Measurements from ENCODE around the gene MLN.

The MLN gene, protein sequence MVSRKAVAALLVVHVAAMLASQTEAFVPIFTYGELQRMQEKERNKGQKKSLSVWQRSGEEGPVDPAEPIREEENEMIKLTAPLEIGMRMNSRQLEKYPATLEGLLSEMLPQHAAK

DNA sequence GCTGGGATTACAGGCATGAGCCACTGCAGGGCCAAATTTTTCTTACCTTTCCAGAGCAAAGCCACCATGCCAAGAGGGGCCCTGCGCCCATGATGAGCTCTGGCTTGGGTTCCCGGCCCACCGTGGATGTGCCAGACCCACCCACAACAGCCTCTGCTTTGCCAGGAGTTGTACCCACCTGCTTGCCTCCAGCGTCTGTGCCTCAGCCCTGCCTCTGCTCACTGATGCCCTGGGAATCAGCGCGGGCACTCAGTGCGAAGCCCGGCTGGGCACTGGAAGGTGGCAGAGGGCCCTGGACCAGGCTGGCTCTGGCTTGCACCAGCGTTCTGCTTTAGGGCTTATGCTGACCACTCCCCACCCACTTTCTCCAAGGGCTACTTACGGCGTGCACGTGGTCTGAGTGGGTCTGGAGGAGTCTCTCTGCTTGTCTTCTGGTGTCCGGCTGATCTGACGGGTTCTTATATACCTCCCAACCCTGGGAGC, at the start of gene MLN:
MLN (minus strand) TSS at position 433 of the 483 bp plus-strand sequence. CDS start 2,840 bp downstream, outside the sequence.
- no peak for DNase-seq

DNA sequence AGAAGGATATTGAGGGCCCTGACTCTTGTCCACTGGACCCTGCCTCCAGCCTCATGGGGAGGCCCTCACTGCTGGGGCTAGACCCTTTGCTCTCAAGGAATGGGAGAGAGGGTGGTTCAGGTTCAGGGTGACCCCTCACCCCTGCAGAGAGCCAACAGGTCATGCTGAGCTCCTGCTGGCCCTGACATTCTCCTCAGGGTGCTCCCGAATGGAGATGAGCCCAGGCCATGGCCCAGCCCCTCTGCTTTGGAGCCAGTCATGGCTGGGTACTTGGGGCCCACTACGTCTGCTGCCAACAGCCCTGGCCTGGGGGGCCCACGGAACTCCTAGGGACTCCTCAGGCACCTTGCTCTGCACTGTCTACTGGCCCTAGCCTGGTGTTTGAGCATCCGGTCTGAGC, 49.2 kb upstream of the MLN start:
- no peak for DNase-seq

DNA sequence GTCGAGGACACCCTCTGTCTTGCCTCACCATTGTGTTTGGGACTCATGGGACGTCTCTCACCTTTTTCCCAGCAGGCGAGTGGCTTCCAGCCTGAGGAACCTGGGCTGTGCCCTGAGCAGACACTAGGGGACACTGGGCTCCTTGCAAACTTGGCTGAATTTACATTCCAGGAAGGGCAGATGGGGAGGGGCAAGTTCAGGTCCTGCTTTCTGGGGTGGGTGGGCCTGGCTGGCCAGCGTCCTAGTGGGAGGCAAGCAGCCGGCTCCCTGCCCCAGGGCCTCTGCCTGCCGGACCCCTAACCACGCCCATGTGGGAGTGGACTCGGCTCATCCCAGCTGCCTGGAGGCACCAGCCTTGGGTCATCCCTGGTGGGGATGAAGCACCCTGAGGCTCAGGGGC, 48.2 kb upstream of the MLN start:
- no peak for DNase-seq

DNA sequence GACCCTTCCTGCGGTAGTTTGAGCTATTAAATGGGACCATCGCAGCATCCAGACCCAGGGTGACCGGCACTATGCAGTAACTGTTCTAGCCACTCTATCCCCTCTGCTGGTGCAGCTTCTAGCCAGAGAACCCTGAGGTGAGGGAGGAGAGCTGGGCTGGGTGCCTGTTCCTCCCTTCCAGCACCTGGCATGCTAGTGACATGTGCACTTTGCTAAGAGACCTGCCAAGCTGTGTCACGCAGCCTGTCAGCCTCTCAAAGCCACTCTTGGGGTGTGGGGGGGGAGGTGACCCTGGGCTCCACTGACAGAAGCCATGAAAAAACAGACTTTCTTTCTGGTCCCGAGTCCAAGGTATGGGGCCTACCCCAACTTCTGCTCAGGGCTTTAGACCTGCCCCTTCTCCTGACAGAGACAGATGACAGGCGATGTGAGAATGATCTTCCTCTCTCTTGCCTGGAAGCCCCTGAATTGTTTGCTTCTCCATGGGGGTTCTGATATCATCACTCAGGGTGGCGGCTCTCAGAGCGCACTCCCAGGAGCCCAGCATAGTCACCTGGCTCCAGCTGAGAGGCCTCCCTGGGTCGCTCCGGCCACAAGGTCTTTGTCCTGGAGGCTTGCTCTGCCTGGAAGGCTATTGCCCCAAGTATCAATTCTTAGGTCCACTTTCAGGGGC, 47.2 kb upstream of the MLN start:
- DNase-seq: peak; percentile 55

DNA sequence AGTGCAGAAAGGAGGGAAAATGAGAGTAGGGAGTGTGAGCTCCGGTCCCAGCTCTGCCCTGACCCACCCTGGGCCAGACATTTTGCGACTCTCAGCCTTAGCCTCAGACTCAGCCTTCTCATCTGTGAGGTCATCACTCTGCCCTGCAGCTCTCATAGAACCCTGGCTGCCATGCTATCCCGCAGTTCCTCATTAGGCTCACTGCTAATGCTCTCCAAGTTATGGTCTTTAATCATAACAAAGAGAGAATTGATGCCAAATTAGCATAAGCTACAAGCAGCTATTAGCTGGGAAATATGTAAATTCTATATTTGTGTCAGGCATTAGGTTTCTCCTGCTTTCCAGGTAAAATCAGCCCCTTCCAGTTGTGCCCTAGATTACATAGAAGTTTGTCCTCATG, 46.5 kb upstream of the MLN start:
- no peak for DNase-seq

DNA sequence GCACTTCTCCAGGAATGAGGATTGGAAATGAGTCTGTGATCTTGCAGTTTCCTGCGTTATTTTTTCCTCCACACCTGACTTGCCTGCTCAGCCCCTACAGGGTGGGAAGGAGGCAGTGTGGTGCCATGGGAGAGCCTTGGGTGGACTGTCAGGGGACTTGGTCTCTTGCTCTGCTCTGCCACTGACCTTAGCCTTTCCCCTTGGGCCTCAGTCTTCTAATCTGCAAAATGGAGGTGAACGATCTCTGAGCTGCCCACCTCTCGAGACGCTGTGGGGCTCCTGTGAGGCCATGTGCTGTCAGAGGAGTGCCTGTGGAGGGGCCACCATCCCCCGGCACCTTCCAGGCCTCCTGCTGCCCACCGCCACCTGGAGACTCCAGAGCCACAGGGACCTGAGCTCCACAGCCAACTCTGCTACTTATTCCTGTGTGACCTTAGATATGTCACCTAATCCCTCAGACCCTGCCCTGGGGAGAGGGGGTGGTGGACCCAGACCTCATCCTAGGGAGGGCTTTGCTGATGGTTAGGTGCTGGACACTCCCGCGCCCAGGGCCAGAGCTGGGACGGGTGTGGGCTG, 45.8 kb upstream of the MLN start:
- no peak for DNase-seq

DNA sequence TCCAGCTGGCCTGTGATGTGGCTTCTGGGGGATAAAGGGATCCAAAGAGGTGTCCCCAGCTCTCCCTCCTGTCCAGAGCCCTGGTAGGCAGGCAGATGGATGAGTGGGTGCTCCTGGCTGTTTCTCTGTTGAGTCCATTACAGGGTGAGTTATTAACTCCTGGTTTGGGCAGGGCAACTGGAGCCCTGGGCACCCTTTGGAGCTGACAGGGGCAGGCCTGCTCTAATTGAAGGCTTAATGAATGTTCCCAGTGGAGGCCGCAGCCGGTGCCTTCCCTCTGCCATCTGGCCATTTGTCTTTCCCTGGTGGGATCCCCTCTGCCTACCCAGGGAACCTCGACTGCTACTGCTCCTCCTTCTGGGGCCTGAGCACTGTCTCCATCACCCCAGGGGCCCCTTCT, 44.7 kb upstream of the MLN start:
- no peak for DNase-seq

DNA sequence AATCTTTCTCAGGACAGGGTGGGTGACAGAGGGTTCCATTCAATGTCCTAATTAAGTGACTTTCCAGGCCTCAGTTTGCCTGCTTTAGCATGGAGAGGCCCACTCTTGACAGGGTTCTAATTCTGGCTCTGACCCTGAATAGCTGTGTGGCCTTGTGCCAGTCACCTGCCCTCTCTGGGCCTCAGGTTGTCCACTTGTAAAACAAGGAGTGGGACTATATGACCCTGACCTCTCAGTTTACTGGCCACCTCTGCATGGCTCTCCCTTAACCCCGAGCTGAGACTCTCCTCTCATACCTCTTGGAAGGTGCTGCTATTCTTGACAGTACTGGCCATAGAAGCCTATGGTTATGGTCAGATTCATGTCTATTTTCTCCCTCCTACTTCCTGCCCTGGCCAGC, 44.1 kb upstream of the MLN start:
- no peak for DNase-seq

DNA sequence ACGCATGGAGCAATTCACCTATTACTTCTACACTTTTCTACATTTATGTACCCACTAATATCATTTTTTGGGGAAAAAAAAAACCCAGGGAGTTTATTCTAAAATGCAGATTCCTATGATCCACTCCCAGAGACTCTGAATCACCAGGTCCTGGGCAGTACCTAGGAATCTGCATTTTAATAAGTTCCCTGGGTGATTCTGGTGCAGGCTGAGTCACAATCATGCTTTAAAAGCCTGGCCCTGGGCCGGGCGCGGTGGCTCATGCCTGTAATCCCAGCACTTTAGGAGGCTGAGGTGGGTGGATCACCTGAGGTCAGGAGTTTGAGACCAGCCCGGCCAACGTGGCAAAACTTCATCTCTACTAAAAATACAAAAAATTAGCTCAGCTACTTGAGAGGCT, 43.3 kb upstream of the MLN start:
- DNase-seq: no peak

DNA sequence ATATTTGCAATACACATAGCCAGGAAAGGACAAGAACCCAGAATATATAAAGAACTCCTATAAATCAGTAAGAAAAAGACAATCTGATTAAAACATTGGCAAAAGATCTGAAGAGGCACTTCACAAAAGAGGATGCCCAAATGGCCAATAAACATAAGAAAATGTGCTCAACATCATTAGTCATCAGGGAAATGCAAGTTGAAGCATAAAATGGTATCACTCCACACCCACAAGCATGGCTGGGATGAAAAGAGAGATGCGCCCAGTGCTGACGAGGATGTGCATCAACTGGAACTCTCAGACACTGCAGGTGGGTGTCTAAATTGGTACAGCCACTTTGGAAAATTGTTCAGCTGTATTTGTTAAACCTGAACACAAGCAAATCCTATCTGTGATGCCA, 42.4 kb upstream of the MLN start:
- no peak for DNase-seq

DNA sequence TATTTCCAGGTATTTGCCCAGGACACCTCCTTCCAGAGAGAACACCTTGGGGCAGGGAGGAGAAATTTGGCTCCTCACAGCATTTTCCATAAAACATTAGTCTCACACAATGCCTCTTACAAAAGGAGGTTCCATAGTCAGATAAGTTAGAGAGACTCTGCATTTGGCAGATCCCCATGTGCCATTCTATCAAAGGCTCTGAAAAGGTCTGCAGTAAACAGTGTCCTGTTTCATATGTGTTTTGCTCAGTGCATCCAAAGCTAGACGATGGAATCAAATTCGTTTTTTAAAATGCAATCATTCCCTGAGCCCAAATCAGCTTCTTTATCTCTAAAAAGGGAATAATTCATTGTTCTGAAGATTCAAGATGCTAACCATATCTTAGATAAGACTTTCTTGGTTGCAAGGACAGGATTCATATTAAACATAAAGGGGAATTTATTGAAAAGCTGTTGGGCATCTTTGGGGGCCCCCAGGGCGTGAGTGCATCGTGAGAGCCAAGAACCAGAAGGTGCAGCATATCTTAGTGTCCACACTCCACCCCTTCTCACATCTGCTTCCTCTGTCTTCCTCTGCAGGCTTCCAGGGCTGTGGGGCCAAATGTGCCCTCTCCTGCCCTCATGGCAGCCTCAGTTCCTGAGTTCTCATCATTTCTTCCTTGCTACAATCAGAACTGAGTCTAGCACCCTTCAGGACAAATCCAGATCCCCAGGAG, 41.4 kb upstream of the MLN start:
- no peak for DNase-seq

DNA sequence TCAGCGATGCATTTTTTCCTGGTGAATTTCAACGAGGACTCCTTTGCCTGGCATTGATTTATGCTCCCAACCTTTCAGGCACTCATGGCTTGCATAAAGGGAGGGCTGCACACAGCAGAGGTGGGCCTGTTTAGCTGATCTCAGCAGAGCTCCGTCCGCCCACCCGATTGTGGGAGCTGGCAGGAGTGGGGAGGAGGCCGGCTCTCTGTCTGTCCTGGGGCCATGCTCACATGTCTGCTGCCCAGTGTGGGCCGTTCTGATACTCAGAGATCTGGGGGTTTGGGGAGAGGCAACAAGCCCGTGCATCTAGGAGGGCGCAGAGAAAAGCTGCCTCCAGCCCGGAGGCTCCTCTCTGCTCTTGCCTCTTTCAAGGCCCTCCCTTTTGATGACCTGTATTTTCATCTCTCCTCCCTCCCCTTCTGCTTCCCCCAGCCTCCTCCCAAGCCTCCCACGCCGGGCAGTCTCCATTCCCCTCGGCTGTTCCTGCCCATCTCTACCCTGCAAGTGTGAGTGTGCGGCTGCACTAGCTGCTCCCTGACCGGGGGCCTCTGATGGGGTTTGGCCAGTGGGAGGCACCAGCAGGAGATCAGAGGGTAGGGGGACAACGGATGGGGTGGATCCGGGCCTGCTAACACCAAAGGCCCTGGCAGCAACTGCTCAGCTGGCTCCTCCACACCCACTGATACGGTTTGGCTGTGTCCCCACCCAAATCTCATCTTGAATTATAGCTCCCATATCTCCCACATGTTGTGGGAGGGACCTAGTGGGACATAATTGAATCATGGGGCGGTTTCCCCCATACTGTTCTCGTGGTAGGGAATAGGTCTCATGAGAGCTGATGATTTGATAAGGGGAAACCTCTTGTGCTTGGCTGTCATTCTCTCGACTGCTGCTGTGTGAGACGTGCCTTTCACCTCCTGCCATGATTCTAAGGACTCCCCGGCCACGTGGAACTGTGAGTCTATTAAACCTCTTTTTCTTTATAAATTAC, 39.6 kb upstream of the MLN start:
- DNase-seq: no peak

DNA sequence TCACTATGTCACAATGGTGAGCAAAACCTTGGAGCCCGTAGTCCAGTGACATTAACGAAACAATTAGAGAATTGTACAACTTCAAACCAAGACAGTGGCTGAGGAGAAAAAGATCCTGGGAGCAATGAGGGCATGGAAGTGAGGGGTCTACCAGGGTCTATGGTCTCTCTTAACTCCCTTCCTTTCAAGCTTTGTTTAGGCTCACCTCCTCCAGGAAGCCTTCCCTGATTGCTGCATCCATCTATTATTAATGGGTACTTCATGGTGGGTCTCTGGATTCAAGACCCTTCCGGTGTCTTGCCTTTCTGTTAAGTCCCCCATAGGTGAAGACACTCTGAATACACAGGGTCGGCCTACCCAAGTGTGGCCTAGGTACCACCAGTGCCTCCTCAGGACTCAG, 38.1 kb upstream of the MLN start:
- DNase-seq: no peak

DNA sequence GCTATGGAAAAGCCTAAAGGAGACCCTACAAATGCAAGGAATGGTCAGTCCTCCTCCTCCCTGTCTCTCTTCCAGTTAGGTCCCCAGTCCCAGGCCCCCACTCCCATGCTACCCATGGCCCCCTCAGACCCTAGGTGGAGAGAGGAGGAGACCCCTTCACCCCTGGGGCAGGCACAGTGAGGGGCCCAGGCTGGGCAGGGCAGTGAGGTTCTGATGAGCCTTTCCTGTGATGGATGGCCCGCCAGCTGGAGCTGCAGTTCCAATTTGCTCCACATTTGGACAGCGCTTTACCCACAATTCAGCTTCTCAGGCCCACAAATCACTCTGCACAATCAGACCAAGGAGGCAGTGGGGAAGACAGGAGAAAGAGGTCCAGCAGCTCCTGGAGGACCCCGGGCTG, 37.3 kb upstream of the MLN start:
- DNase-seq: no peak

DNA sequence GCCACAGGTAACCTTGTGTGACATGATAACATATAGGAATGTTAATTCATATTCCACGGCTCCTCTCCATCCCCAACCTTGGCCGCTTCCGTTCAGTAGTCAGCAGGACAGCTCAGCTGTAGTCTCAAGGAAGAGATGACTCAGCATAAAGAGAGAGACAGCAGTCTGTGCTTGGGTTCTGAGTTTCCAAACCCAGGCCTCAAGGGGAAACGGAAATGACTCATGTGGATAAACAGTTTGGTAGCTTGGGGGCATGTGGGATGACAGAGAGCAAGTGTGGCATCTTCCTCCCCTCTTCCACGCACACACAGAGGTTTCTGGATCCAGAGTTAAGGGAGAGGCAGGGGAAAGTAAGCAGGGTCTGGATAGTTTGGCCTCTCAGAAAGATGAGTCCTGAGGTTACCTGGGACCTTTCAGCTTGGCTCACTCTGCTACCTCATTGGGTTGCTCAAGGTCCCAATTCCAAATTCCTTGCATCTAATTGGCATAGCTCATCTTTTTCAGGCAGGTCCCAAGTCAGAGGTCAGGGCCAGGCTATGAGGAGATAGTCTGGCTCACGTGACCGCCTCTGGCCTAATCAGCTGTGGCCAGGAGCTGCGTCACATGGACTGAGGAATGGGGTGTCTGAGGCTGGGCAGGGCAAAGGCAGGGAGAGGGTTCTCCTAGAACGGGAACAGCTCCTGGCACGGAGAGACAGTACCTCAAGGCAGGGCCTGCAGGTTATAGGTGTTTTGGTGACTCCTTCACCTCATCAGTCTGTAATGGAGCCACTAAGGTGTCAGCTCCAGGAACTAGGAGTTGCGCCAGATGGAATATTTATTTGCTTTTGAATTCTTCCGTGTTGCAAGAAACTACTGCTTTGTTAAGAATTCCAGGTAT, 36.5 kb upstream of the MLN start:
- DNase-seq: no peak

DNA sequence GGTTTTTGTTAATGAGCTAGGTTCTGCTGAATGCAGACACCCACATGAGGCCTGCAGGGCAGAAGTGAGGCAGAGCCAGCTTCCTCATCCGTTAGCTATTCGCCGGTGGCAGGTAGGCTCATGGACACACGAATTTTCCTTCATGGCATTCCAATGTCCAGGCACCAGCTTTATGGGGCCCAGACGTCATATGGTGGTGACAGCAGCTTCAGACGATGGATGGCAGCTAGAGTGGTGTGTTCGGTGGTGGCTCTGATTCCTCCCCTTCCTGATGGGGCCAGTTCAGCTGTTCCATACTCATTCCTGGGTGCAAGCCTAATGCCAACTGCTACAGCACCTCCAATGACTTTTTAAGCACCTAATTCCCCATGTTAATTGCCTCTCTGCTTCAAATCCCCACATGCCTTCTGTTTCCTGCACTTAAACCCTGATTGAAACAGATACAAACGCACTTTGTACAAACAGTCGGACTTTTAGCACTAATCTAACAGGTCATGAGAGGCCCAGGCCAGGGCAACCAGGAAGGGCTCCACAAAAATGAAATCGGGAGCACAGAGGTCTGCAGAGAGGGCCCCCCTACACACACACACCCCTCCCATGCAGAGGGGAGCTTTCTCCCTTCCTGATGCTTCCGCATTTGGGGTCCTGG, 35.7 kb upstream of the MLN start:
- no peak for DNase-seq

DNA sequence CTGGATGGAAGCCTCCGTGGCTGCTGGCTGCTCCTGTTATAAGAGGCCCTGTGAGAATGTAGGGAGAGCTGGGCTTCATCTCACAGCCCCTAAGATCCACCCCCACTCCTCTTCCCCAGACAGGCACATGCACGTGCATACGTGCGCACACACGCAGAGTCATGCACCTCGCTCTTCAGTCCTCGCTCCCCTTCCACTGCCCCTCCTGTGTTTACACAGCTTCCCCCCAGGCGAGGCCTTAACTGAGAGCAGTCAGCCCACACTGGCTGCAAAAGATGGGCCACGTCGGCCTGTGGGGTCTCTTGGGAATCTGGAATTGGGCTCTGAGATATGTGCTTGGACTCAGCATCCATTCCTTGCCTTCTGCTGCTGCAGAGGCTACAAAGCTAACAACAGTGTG, 35.2 kb upstream of the MLN start:
- no peak for DNase-seq

DNA sequence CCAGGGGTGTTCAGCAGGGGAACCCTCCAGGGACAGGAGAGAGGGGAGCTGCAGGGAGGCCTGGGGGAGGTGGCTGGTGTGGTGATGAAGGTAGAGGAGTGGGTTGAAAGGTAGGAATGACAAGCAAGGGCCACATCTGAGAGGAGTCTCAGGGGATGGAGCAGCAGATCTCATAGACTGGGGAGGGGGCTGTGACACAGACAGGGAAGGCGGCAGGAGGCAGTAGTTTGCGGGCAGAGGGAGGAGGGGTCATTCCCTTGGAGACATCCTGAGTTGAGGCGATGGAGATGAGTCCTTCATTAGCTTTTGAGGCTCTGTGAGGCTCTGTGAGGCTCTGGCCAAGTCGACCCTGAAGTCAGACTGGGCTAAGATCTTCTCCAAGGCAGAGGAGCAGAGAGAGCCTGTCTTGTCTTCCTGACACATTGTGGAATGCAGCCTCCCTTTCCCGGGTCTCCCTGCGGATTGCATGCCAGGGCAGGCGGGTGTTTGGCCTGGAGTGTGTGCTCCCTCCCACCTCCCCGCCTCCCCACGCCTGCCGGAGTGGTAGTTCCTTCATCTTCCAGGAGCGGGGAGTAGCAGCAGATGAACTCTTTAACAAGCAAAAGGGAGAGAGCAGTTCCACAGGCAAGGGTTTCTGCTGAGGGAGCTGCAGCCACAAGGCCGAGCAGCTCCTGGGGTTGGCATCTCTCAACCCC, 34.3 kb upstream of the MLN start:
- no peak for DNase-seq

DNA sequence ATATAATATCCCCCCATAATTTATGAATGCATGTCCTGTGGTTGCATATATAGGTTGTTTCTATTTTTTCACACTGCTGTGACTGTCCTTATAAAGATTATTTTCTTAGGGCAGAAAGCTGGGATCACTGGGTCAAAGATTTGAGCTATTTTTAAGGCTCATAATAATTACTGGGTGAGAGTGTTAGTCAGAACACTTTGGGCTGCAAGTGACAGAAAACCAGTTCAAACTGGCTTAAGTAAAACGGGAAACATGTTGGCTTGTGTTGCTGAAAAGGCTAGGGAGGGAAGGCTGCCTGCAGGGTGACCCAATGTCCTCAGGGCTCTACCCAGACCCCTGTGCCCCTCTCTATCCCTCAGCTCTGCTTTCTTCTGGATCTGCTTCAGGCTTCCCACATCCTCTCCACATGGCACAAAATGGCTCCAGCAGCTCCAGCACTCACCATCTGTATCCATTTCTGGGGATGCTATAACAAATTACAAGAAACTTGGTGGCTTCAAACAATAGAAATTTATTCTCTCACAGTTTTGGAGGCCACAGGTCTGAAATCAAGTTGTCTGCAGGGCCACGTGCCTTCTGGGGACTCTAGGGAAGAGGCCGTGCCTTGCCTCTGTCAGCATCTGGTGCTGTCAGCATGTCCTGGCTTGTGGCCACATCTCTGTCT, 33.1 kb upstream of the MLN start:
- DNase-seq: no peak

All from NCI-H2107 (cell line).